Neural cell (in vitro differentiated cells): ENCODE results near the gene SPOP. TPM values are rescaled to one million over a fixed set of nuclear protein-coding genes. Genes with fewer than 3 reads are reported as not detected.

Experiments used
- H2AFZ ChIP-seq: fragments of 200-600, 300-800 bp; sonication (generic), shearing (Covaris generic); 2 replicates; pipeline ENCODE4 v1.6.0; 2014; ENCODE audit warnings: low read depth, mild to moderate bottlenecking, antibody characterized with exemption, low read length, moderate library complexity
- H3F3A ChIP-seq: fragments of 200-600 bp; shearing (Covaris generic); 2 replicates; pipeline ENCODE4 v1.6.1; 2016; ENCODE audit warnings: mild to moderate bottlenecking, moderate library complexity, mixed read lengths, antibody characterized with exemption, low read length; ENCODE audit not compliant: insufficient read depth, poor library complexity, severe bottlenecking
- H3K27ac ChIP-seq: fragments of 200-600, 300-800 bp; sonication (generic), shearing (Covaris generic); 2 replicates; pipeline ENCODE4 v1.5.1; 2014; ENCODE audit warnings: mild to moderate bottlenecking, low read length, moderate library complexity
- H3K27me3 ChIP-seq: fragments of 300-800, 200-600 bp; sonication (generic), shearing (Covaris generic); 2 replicates; pipeline ENCODE4 v1.6.0; 2014; ENCODE audit warnings: mild to moderate bottlenecking, low read depth, low read length, moderate library complexity; ENCODE audit not compliant: insufficient read depth
- H3K36me3 ChIP-seq: fragments of 300-800, 200-600 bp; sonication (generic), shearing (Covaris generic); 2 replicates; pipeline ENCODE4 v1.5.1; 2014; ENCODE audit warnings: mild to moderate bottlenecking, antibody characterized with exemption, low read length, moderate library complexity; ENCODE audit not compliant: insufficient read depth
- H3K4me2 ChIP-seq: fragments of 300-800, 200-600 bp; sonication (generic), shearing (Covaris generic); 2 replicates; pipeline ENCODE4 v1.6.0; 2014; ENCODE audit warnings: mild to moderate bottlenecking, low read length
- H3K4me3 ChIP-seq: fragments of 300-800, 200-600 bp; sonication (generic), shearing (Covaris generic); 2 replicates; pipeline ENCODE4 v1.5.1; 2014; ENCODE audit warnings: mild to moderate bottlenecking, low read length, moderate library complexity
- H3K79me2 ChIP-seq: fragments of 200-600 bp; shearing (Covaris generic); replicated peaks from 2 replicates; pipeline ENCODE4 v1.6.0; 2014; ENCODE audit warnings: mild to moderate bottlenecking, low read length, moderate library complexity; ENCODE audit not compliant: insufficient read depth
- H3K9ac ChIP-seq: fragments of 300-800, 200-600 bp; sonication (generic), shearing (Covaris generic); 2 replicates; pipeline ENCODE4 v1.6.1; 2016; ENCODE audit warnings: mild to moderate bottlenecking, low read length, mixed read lengths
- H3K9me2 ChIP-seq: fragments of 200-600 bp; shearing (Covaris generic); 2 replicates; pipeline ENCODE4 v1.6.1; 2016; ENCODE audit warnings: mild to moderate bottlenecking, low read length, mixed read lengths; ENCODE audit not compliant: insufficient read depth
- H3K9me3 ChIP-seq: fragments of 200-600, 300-800 bp; sonication (generic), shearing (Covaris generic); 2 replicates; pipeline ENCODE4 v1.6.1; 2016; ENCODE audit warnings: mild to moderate bottlenecking, mixed run types, low read length, moderate library complexity, mixed read lengths
- H4K20me1 ChIP-seq: fragments of 200-600 bp; shearing (Covaris generic); 2 replicates; pipeline ENCODE4 v1.6.1; 2016; ENCODE audit warnings: mild to moderate bottlenecking, mixed run types; ENCODE audit not compliant: insufficient read depth
- EP300 ChIP-seq: fragments of 450-650 bp; conservative IDR thresholded peaks from 2 replicates; pipeline ENCODE4 v1.6.1; 2014; ENCODE audit warnings: antibody characterized with exemption, mild to moderate bottlenecking, moderate library complexity; ENCODE audit not compliant: poor library complexity, severe bottlenecking
- EZH2 ChIP-seq: fragments of 200-600, 300-800 bp; shearing (Covaris generic), sonication (generic); IDR thresholded peaks from 2 replicates; pipeline ENCODE4 v1.6.1; 2014; ENCODE audit warnings: antibody characterized with exemption, low read length, borderline replicate concordance, mild to moderate bottlenecking; ENCODE audit not compliant: insufficient read depth, poor library complexity, severe bottlenecking
- MXI1 ChIP-seq: fragments of 450-650 bp; conservative IDR thresholded peaks from 2 replicates; pipeline ENCODE4 v1.6.1; 2014; ENCODE audit warnings: antibody characterized with exemption, mild to moderate bottlenecking; ENCODE audit not compliant: poor library complexity, severe bottlenecking
- POLR2AphosphoS5 ChIP-seq: IDR thresholded peaks from 2 replicates; pipeline ENCODE4 v1.6.1; 2012
- RAD21 ChIP-seq: fragments of 450-650 bp; conservative IDR thresholded peaks from 2 replicates; pipeline ENCODE4 v1.6.1; 2014; ENCODE audit warnings: antibody characterized with exemption, mild to moderate bottlenecking, moderate library complexity
- SMC3 ChIP-seq: fragments of 450-650 bp; conservative IDR thresholded peaks from 2 replicates; pipeline ENCODE4 v1.6.1; 2014; ENCODE audit warnings: antibody characterized with exemption, mild to moderate bottlenecking, moderate library complexity; ENCODE audit not compliant: poor library complexity
- TAF1 ChIP-seq: IDR thresholded peaks from 2 replicates; pipeline ENCODE4 v1.6.1; 2012; ENCODE audit warnings: low read depth
- polyA plus RNA-seq: library from polyadenylated mRNA; depleted of rRNA; stranded (reverse); fragments of >200 nt; gene quantifications from 2 replicates; pipeline ENCODE4 v1.2.3, GENCODE V29; 2014
- TF ChIP-seq, protein P1 (sequence below): IDR thresholded peaks from 2 replicates; pipeline ENCODE4 v1.6.1; 2012; ENCODE audit warnings: borderline replicate concordance
- TF ChIP-seq, protein P2 (sequence below): fragments of 450-650 bp; IDR thresholded peaks from 2 replicates; pipeline ENCODE4 v1.5.1; 2014; ENCODE audit warnings: antibody characterized with exemption, mild to moderate bottlenecking, moderate library complexity; ENCODE audit not compliant: poor library complexity, severe bottlenecking

SPOP gene
- polyA plus RNA-seq, 1 donor from 2014 or later, result 71.9 TPM

GRCh38 chr17:49708515-49709183, 30.8 kb upstream of the SPOP start:
- H3K27me3 ChIP-seq, result no peaks in the 10 kb centered on the region
- TF ChIP-seq EP300 (no peak), MXI1 (no peak), EZH2 (no peak), POLR2AphosphoS5 (no peak), SMC3 (no peak), TAF1 (no peak), RAD21 (no peak)
- TF ChIP-seq, protein P1, sequence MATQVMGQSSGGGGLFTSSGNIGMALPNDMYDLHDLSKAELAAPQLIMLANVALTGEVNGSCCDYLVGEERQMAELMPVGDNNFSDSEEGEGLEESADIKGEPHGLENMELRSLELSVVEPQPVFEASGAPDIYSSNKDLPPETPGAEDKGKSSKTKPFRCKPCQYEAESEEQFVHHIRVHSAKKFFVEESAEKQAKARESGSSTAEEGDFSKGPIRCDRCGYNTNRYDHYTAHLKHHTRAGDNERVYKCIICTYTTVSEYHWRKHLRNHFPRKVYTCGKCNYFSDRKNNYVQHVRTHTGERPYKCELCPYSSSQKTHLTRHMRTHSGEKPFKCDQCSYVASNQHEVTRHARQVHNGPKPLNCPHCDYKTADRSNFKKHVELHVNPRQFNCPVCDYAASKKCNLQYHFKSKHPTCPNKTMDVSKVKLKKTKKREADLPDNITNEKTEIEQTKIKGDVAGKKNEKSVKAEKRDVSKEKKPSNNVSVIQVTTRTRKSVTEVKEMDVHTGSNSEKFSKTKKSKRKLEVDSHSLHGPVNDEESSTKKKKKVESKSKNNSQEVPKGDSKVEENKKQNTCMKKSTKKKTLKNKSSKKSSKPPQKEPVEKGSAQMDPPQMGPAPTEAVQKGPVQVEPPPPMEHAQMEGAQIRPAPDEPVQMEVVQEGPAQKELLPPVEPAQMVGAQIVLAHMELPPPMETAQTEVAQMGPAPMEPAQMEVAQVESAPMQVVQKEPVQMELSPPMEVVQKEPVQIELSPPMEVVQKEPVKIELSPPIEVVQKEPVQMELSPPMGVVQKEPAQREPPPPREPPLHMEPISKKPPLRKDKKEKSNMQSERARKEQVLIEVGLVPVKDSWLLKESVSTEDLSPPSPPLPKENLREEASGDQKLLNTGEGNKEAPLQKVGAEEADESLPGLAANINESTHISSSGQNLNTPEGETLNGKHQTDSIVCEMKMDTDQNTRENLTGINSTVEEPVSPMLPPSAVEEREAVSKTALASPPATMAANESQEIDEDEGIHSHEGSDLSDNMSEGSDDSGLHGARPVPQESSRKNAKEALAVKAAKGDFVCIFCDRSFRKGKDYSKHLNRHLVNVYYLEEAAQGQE, result no peak
- TF ChIP-seq, protein P2, sequence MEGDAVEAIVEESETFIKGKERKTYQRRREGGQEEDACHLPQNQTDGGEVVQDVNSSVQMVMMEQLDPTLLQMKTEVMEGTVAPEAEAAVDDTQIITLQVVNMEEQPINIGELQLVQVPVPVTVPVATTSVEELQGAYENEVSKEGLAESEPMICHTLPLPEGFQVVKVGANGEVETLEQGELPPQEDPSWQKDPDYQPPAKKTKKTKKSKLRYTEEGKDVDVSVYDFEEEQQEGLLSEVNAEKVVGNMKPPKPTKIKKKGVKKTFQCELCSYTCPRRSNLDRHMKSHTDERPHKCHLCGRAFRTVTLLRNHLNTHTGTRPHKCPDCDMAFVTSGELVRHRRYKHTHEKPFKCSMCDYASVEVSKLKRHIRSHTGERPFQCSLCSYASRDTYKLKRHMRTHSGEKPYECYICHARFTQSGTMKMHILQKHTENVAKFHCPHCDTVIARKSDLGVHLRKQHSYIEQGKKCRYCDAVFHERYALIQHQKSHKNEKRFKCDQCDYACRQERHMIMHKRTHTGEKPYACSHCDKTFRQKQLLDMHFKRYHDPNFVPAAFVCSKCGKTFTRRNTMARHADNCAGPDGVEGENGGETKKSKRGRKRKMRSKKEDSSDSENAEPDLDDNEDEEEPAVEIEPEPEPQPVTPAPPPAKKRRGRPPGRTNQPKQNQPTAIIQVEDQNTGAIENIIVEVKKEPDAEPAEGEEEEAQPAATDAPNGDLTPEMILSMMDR, result no peak
- H3K36me3 ChIP-seq, result no peaks in the 10 kb centered on the region
- no peaks in the 10 kb centered on the region for H3K9me2 ChIP-seq
- no peak overlapping the region for H3K9ac ChIP-seq
- H3K79me2 ChIP-seq, result peaks cover 15% of the 10 kb centered on the region
- no peak overlapping the region for H3K27ac ChIP-seq
- no peaks in the 10 kb centered on the region for H3K9me3 ChIP-seq
- no peaks in the 10 kb centered on the region for H3F3A ChIP-seq
- H3K4me3 ChIP-seq, result peak overlapping the region; percentile 95
- H4K20me1 ChIP-seq, result no peaks in the 10 kb centered on the region
- H3K4me2 ChIP-seq, result no peak overlapping the region
- no peak overlapping the region for H2AFZ ChIP-seq

DNA sequence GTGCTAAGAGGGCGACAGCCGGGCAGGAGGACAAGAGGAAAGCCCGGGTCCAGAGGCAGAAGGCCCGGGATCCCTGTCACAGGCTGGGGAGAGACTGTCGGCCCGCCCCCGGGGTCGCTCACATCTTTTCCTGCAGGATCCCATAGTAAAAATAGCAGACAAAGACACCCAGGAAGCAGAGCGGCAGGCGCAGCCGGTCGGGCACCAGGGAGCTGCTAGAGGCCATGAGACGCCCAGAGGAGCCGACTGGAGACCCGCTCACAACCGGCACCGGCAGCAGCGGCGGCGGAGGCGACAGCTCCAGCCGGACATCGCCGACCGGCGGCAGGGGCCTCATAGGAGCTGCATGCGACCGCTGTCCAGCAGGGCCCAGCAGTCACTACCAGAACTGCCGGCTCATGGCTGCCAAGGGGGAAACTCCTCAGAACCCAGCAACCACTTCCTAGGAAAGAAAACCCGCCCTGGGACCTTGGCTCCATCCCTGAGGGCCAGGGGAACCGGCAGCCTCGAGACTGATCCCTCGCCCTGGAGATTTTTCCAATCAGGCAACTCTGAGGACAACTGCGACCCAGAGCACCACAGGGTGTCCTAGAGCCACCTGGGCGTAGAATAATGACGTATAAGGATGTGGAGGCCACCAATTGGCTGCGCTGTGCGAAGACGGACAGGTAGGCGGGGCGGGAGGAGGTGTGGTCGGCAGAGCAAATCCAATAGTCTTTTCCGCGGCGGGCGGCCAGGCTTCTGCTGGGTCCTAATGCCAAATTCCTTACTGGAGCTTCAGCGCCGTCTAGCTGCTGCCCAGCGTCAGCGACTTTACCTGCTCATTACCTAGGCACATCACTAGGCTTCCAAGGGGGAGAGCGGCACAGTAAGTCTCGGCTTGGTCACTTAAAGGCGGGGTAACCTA, 30.0 kb upstream of the SPOP start, which contains the start of gene SLC35B1:
SLC35B1 (minus strand) TSS at position 357 of the 907 bp plus-strand sequence; CDS start at position 226, 131 bp downstream.
- no peaks in the 10 kb centered on the region for H3F3A ChIP-seq
- H3K27ac ChIP-seq, result peak within 1 kb of the TSS; percentile 94
- H2AFZ ChIP-seq, result peak within 1 kb of the TSS; percentile 70
- peaks cover 15% of the 10 kb centered on the region for H3K79me2 ChIP-seq
- TF ChIP-seq RAD21 (peak; percentile 73), EZH2 (no peak), SMC3 (peak; percentile 88), POLR2AphosphoS5 (peak; percentile 90), MXI1 (peak; percentile 80), EP300 (peak; percentile 75), TAF1 (peak; percentile 80)
- TF ChIP-seq, protein P1, result peak; percentile 71
- TF ChIP-seq, protein P2, result peak; percentile 99
- no peaks in the 10 kb centered on the region for H4K20me1 ChIP-seq
- H3K27me3 ChIP-seq, result no peaks in the 10 kb centered on the region
- H3K36me3 ChIP-seq, result peaks cover 6% of the 10 kb centered on the region
- H3K9me2 ChIP-seq, result no peaks in the 10 kb centered on the region
- H3K4me3 ChIP-seq, result peak within 1 kb of the TSS; percentile 95
- H3K9ac ChIP-seq, result peak within 1 kb of the TSS; percentile 96
- H3K9me3 ChIP-seq, result no peaks in the 10 kb centered on the region
- H3K4me2 ChIP-seq, result peak within 1 kb of the TSS; percentile 94
